Stomach (tissue), 9 donors: ENCODE data around the gene GABRB3. TPM values are rescaled to one million over a fixed set of nuclear protein-coding genes. Genes with fewer than 3 reads are reported as not detected.

Experiments used
- DNase-seq, 2 donors: peaks; one replicate each; pipeline versions ENCODE4 v3.0.0 to v3.0.0-alpha.2; 2013 to 2019
- H3K27ac ChIP-seq, 5 donors: fragments of 200-600 bp in 4 of 5; sonication (generic) in 4 of 5; one replicate each; pipeline ENCODE4 v1.5.1; 2013 to 2019; ENCODE audit warnings: mild to moderate bottlenecking in 1 of 5, moderate library complexity in 1 of 5
- H3K27me3 ChIP-seq, 3 donors: fragments of 200-600 bp; sonication (generic); one replicate each; pipeline ENCODE4 v1.5.1; 2017 to 2019; ENCODE audit warnings: mixed run types in 1 of 3
- H3K36me3 ChIP-seq, 4 donors: fragments of 200-600 bp; sonication (generic); 1 replicate in 3 of 4; 2 replicates in 1 of 4; pipeline ENCODE4 v1.5.1; 2016 to 2019
- H3K4me1 ChIP-seq, 4 donors: fragments of 200-600 bp; sonication (generic); one replicate each; pipeline ENCODE4 v1.5.1; 2016 to 2019
- H3K4me3 ChIP-seq, 4 donors: fragments of 200-600 bp; sonication (generic) in 3 of 4; one replicate each; pipeline ENCODE4 v1.5.1; 2016 to 2019; ENCODE audit warnings: mild to moderate bottlenecking in 1 of 4
- H3K9me3 ChIP-seq, 4 donors: fragments of 200-600 bp; sonication (generic); one replicate each; pipeline ENCODE4 v1.5.1; 2016 to 2019
- CTCF ChIP-seq, 7 experiments: fragments of 450-650 bp in 4 of 7; fragments of 200-600 bp in 3 of 7; sonication (generic) in 3 of 7; IDR thresholded peaks; one replicate each; pipeline ENCODE4 v1.5.1; 2016 to 2019; ENCODE audit warnings: antibody characterized with exemption in 7 of 7, control low read depth in 2 of 7, mild to moderate bottlenecking in 1 of 7
- EP300 ChIP-seq: sonication (generic); formaldehyde crosslinking; IDR thresholded peaks from one replicate; pipeline ENCODE4 v1.6.1; 2017; ENCODE audit warnings: antibody characterized with exemption
- POLR2A ChIP-seq, 4 donors: fragments of 450-650 bp; IDR thresholded peaks; one replicate each; pipeline ENCODE4 v1.6.1; 2016; ENCODE audit warnings: antibody characterized with exemption in 4 of 4, control low read depth in 2 of 4, mild to moderate bottlenecking in 1 of 4, moderate library complexity in 1 of 4
- POLR2AphosphoS5 ChIP-seq, 3 donors: sonication (generic); formaldehyde crosslinking; IDR thresholded peaks; one replicate each; pipeline ENCODE4 v1.6.1; 2016; ENCODE audit warnings: antibody characterized with exemption in 3 of 3
- WGBS, 5 donors: extraction: QIAGEN DNeasy Blood & Tissue Kit in 3 of 5; methylation state at CpG; one replicate each; pipeline versions ENCODE4 v1.1.5 to v1.1.7; 2013 to 2018; 5-methylcytosine and 5-hydroxymethylcytosine counted together
- intact Hi-C: fragments of 100-400 bp; cut with DNase I; formaldehyde crosslinking; loops from one replicate; pipeline ENCODE4 v1.15.1; 2023; ENCODE audit warnings: low total_unique reads
- polyA plus RNA-seq, 3 donors: library from polyadenylated mRNA; stranded (reverse); fragments of 200-250 nt; gene quantifications; one replicate each; pipeline ENCODE4 v1.2.3, GENCODE V29; 2013
- total RNA-seq, 5 donors: library from RNA; depleted of rRNA; stranded (reverse); fragments of >200 nt; gene quantifications; one replicate each; pipeline versions ENCODE4 v1.1.0 to v1.2.3, GENCODE V29; 2014 to 2016
- donor health status: healthy with polysubstance abuse.
- donor health status: Bipolar disorder and iron deficiency.
- donor health status: healthy.

The GABRB3 gene
- total and polyA plus RNA-seq, 8 donors: 1.5 to 14.6 (median 6.1) TPM; not detected in 2

- no peak for TF ChIP-seq POLR2A (IDR thresholded peaks at IDR 0.05)
- TF ChIP-seq POLR2AphosphoS5 (IDR thresholded peaks at IDR 0.05): no peak
- TF ChIP-seq EP300: no peak
- no peak for TF ChIP-seq CTCF (IDR thresholded peaks at IDR 0.05)
- DNase-seq: no peak
- WGBS, 5 donors: 78 to 89% (median 84%) methylated on average over 9 of the region's 9 CpGs
These were observed 149.8 kb downstream of the GABRB3 start for GRCh38 chr15:26623071-26623470.

GRCh38 chr15:26621816-26622215, 151.1 kb downstream of the GABRB3 start:
- H3K4me1 ChIP-seq: no peaks in the 10 kb centered on the region
- H3K4me3 ChIP-seq: no peak overlapping the region
- H3K9me3 ChIP-seq: peaks cover 0 to 21% (median 2%) of the 10 kb centered on the region in 4 donors
- no peak for DNase-seq
- TF ChIP-seq POLR2AphosphoS5 (IDR thresholded peaks at IDR 0.05) (no peak), EP300 (no peak), POLR2A (IDR thresholded peaks at IDR 0.05) (no peak), CTCF (IDR thresholded peaks at IDR 0.05) (no peak)
- WGBS, 5 donors: 57 to 80% (median 71%) methylated on average over 5 of the region's 5 CpGs
- H3K27ac ChIP-seq: no peak overlapping the region
- no peaks in the 10 kb centered on the region for H3K27me3 ChIP-seq
- intact Hi-C loops: loop anchor here (5.0 kb wide), 1 partner anchor 50 kb away; no protein-coding TSS in a partner anchor
- no peaks in the 10 kb centered on the region for H3K36me3 ChIP-seq

More at GRCh38 chr15:26623071-26623470, 149.8 kb downstream of the GABRB3 start:
- Histone ChIP-seq H3K36me3 (no peaks in the 10 kb centered on the region), H3K27me3 (no peaks in the 10 kb centered on the region), H3K9me3 (peaks cover 0 to 22% (median 3%) of the 10 kb centered on the region in 4 donors), H3K4me1 (peaks cover 0 to 3% (median 0%) of the 10 kb centered on the region in 4 donors), H3K4me3 (no peak overlapping the region), H3K27ac (no peak overlapping the region)
- intact Hi-C loops: loop anchor here (5.0 kb wide), 1 partner anchor 49 kb away; no protein-coding TSS in a partner anchor

- Histone ChIP-seq H3K9me3 (peaks cover 0 to 25% (median 0%) of the 10 kb centered on the region in 4 donors), H3K27ac (no peak overlapping the region), H3K4me3 (no peak overlapping the region), H3K36me3 (no peaks in the 10 kb centered on the region), H3K4me1 (no peaks in the 10 kb centered on the region), H3K27me3 (no peaks in the 10 kb centered on the region)
- DNase-seq: no peak
- TF ChIP-seq POLR2A (IDR thresholded peaks at IDR 0.05): no peak
- no peak for TF ChIP-seq POLR2AphosphoS5 (IDR thresholded peaks at IDR 0.05)
- no peak for TF ChIP-seq EP300
- TF ChIP-seq CTCF (IDR thresholded peaks at IDR 0.05): no peak
- intact Hi-C loops: loop anchor here (5.0 kb wide), 1 partner anchor 52 kb away; no protein-coding TSS in a partner anchor
- 79 to 86% (median 82%) methylated on average over 10 of the region's 10 CpGs for WGBS, 5 donors
These were observed 152.1 kb downstream of the GABRB3 start for GRCh38 chr15:26620528-26621458.

- Histone ChIP-seq H3K9me3 (peaks cover 0 to 10% (median 0%) of the 10 kb centered on the region in 4 donors), H3K27ac (no peak overlapping the region), H3K36me3 (no peaks in the 10 kb centered on the region), H3K27me3 (no peaks in the 10 kb centered on the region), H3K4me3 (no peak overlapping the region), H3K4me1 (no peaks in the 10 kb centered on the region)
- DNase-seq: no peak
- intact Hi-C loops: no loop called here
- TF ChIP-seq EP300 (no peak), POLR2AphosphoS5 (IDR thresholded peaks at IDR 0.05) (no peak), POLR2A (IDR thresholded peaks at IDR 0.05) (no peak), CTCF (IDR thresholded peaks at IDR 0.05) (no peak)
- WGBS, 5 donors: 59 to 75% (median 71%) methylated on average over 3 of the region's 3 CpGs
These were observed 157.0 kb downstream of the GABRB3 start for GRCh38 chr15:26615927-26616302.
